ENCODE measurements around the gene NAA35. TPM values are rescaled to one million over a fixed set of nuclear protein-coding genes. Genes with fewer than 3 reads are reported as not detected.

Gene NAA35
- total RNA-seq, 1 donor = 11.6 TPM

- DNase-seq (ENCODE audit: low read depth in 2 of 3, low spot score in 2 of 3) = no peak
These were observed 116.5 kb downstream of the NAA35 start for GRCh38 chr9:86057491-86057890.

- DNase-seq (ENCODE audit: low read depth in 2 of 3, low spot score in 2 of 3) = no peak
These were observed 121.2 kb downstream of the NAA35 start for GRCh38 chr9:86061972-86062739.

GRCh38 chr9:86062845-86063693 is 122.1 kb downstream of the NAA35 start:
- no peak for DNase-seq (ENCODE audit: low read depth in 2 of 3, low spot score in 2 of 3)

GRCh38 chr9:86064220-86064619 is 123.3 kb downstream of the NAA35 start:
- DNase-seq (ENCODE audit: low read depth in 2 of 3, low spot score in 2 of 3) = no peak

GRCh38 chr9:86069206-86069869 is 128.4 kb downstream of the NAA35 start:
- DNase-seq (ENCODE audit: low read depth in 2 of 3, low spot score in 2 of 3) = no peak

Other genes with a start within 250 kb of the NAA35 start
- 11.3 TPM for gene AGTPBP1, start 199.2 kb upstream of the NAA35 start, total RNA-seq
- 1.1 TPM for gene GOLM1, start 158.4 kb downstream of the NAA35 start, total RNA-seq